ENCODE measurements around the gene S100A10.

S100A10 gene

DNA sequence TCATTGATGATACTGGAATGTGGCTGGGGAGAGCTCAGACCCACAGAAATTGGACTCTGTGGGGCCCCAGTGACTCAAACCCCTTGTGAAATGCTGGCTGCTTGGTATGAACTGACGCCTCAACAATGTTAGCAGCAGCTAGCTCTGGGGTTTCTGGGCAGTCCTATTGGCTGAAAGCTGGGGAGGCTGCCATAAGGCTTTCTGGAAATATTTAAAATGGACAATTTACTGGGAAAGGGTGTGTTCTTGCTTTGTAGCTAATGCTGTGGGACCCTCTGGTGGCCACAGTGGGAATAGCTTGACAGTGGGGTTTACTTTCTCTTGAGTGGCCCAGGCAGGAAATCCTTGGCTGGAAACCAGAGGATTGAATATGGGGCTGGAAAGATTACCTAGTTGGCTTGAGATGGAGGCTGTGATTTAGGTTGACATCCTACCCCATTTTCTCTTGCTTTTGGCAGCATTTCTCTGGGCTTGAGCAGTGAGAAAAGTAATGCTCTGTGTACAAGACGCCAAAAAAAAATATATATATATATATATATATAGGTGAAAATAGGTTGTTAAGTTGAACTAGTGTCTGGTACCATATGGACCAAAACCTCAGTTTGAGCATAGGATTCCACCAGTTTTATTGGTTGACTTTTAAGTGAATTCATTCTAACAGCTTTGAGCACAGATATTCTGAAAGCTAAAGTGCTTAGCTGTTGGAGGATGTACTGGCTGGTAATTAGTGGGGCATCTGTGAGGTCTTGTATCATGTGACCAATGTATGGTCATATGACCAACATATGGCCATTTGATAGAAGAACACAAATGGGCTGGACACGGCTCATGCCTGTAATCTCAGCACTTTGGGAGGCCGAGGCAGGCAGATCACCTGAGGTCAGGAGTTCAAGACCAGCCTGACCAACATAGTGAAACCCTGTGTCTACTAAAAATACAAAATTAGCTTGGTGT lies 8.2 kb upstream of the S100A10 start:
- DNase-seq (ENCODE audit: low read depth in 1 of 2, low spot score in 1 of 2), result peak in 1 of 2 experiments; percentile 66
- Histone ChIP-seq H3K27me3 (ENCODE audit: insufficient read depth, poor library complexity, severe bottlenecking) (peaks cover 5% of the 10 kb centered on the region), H3K4me3 (replicated peaks; ENCODE audit: insufficient read depth, low read length) (no peak overlapping the region), H3K27ac (replicated peaks) (no peak overlapping the region)
- TF ChIP-seq SPI1 (IDR thresholded peaks at IDR 0.05; ENCODE audit: borderline replicate concordance, low read depth) (no peak), POLR2AphosphoS5 (IDR thresholded peaks at IDR 0.05; ENCODE audit: low read depth) (no peak)
- TF ChIP-seq, protein P1, sequence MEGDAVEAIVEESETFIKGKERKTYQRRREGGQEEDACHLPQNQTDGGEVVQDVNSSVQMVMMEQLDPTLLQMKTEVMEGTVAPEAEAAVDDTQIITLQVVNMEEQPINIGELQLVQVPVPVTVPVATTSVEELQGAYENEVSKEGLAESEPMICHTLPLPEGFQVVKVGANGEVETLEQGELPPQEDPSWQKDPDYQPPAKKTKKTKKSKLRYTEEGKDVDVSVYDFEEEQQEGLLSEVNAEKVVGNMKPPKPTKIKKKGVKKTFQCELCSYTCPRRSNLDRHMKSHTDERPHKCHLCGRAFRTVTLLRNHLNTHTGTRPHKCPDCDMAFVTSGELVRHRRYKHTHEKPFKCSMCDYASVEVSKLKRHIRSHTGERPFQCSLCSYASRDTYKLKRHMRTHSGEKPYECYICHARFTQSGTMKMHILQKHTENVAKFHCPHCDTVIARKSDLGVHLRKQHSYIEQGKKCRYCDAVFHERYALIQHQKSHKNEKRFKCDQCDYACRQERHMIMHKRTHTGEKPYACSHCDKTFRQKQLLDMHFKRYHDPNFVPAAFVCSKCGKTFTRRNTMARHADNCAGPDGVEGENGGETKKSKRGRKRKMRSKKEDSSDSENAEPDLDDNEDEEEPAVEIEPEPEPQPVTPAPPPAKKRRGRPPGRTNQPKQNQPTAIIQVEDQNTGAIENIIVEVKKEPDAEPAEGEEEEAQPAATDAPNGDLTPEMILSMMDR (IDR thresholded peaks at IDR 0.05; ENCODE audit: insufficient read depth, low read length), result peak; percentile 82

DNA sequence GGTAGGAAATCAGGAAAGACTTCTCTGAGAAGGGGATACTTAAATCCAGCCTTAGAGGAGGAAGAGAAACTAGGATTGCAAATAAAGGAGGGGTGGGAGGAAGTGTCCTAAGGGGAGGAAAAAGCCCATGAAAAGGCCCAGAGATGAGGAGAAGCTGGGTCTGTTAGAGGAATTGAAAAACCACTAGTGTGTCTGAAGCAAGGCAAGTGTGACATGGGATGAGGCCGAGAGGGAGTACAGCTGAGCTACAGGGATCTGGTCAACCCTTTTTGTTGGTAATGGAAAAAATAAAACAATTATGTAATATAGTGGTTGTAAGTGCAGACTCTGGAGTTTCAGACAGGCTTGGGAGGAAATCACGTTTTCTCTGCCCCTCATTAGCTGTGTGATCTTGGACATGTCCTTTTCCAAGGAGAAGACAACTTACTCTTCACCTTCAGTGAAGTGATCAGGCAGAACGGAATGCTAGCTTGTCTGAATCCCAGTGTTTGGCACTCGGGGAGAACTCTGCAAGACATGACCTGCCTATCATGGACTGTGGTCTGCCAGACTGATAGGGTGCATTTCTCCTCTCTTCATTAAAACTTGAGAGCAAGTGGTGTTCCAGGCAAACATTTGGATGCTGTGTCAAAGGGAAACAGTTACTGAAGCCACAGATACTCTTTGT lies 7.4 kb upstream of the S100A10 start:
- Histone ChIP-seq H3K4me3 (replicated peaks; ENCODE audit: insufficient read depth, low read length) (no peak overlapping the region), H3K27ac (replicated peaks) (no peak overlapping the region), H3K27me3 (ENCODE audit: insufficient read depth, poor library complexity, severe bottlenecking) (peaks cover 5% of the 10 kb centered on the region)
- no peak for TF ChIP-seq GABPA (IDR thresholded peaks at IDR 0.05; ENCODE audit: low read depth)
- TF ChIP-seq SPI1 (IDR thresholded peaks at IDR 0.05; ENCODE audit: borderline replicate concordance, low read depth), result no peak
- TF ChIP-seq, protein P2, sequence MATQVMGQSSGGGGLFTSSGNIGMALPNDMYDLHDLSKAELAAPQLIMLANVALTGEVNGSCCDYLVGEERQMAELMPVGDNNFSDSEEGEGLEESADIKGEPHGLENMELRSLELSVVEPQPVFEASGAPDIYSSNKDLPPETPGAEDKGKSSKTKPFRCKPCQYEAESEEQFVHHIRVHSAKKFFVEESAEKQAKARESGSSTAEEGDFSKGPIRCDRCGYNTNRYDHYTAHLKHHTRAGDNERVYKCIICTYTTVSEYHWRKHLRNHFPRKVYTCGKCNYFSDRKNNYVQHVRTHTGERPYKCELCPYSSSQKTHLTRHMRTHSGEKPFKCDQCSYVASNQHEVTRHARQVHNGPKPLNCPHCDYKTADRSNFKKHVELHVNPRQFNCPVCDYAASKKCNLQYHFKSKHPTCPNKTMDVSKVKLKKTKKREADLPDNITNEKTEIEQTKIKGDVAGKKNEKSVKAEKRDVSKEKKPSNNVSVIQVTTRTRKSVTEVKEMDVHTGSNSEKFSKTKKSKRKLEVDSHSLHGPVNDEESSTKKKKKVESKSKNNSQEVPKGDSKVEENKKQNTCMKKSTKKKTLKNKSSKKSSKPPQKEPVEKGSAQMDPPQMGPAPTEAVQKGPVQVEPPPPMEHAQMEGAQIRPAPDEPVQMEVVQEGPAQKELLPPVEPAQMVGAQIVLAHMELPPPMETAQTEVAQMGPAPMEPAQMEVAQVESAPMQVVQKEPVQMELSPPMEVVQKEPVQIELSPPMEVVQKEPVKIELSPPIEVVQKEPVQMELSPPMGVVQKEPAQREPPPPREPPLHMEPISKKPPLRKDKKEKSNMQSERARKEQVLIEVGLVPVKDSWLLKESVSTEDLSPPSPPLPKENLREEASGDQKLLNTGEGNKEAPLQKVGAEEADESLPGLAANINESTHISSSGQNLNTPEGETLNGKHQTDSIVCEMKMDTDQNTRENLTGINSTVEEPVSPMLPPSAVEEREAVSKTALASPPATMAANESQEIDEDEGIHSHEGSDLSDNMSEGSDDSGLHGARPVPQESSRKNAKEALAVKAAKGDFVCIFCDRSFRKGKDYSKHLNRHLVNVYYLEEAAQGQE (IDR thresholded peaks at IDR 0.05; ENCODE audit: insufficient replicate concordance, low read depth), result no peak
- TF ChIP-seq, protein P1 (IDR thresholded peaks at IDR 0.05; ENCODE audit: insufficient read depth, low read length), result no peak
- no peak for TF ChIP-seq POLR2AphosphoS5 (IDR thresholded peaks at IDR 0.05; ENCODE audit: low read depth)
- DNase-seq (ENCODE audit: low read depth in 1 of 2, low spot score in 1 of 2), result no peak

DNA sequence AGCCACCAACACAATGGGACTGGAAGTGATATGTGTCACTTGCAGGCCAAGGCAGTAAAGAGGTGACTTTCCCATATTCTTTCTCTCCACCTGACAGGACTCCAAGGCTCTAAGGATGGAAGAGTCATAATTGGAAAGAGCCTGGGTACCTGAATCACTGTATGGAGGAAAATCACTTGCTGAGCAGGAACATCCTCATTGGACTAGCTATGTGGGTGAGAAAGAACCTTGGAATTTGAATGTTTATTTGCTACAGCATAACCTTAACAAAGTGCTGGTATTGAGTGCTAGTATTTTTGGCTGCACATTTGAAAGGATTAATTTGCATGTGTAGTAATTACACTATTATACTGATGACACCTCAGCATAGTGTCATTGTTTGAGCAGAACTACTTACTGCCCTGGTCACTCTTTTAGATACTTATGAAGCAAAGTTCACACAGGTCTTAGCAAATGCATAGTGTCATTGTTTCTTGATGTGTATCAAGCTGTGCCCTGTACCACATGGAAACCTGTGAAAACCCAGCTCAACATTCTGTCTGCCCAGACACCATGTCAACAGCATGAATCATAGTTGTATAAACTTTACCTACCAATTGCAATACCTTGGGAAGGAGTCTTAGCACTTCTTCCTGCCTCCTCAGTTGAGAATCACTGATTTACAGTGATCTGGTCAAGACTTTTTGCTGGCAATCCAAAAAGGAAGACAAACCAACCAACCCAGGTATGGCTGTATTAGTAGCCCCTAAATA lies 5.1 kb upstream of the S100A10 start:
- Histone ChIP-seq H3K27me3 (ENCODE audit: insufficient read depth, poor library complexity, severe bottlenecking) (peaks cover 3% of the 10 kb centered on the region), H3K4me3 (replicated peaks; ENCODE audit: insufficient read depth, low read length) (no peak overlapping the region), H3K27ac (replicated peaks) (no peak overlapping the region)
- no peak for DNase-seq (ENCODE audit: low read depth in 1 of 2, low spot score in 1 of 2)
- TF ChIP-seq POLR2AphosphoS5 (IDR thresholded peaks at IDR 0.05; ENCODE audit: low read depth) (no peak), SPI1 (IDR thresholded peaks at IDR 0.05; ENCODE audit: borderline replicate concordance, low read depth) (no peak), GABPA (IDR thresholded peaks at IDR 0.05; ENCODE audit: low read depth) (no peak)
- TF ChIP-seq, protein P2 (IDR thresholded peaks at IDR 0.05; ENCODE audit: insufficient replicate concordance, low read depth), result no peak
- TF ChIP-seq, protein P1 (IDR thresholded peaks at IDR 0.05; ENCODE audit: insufficient read depth, low read length), result no peak
